HG02610 (cell line): ENCODE data around the gene SVEP1.
A peak's percentile ranks its signal among the peaks of the same experiment; 100 is the strongest.

ENCODE experiments used
- ATAC-seq: cut with Tn5 transposase; IDR thresholded peaks from one replicate; pipeline ENCODE4 v1.9.1; 2021; ENCODE audit warnings: mild to moderate bottlenecking, moderate library complexity; ENCODE audit not compliant: unreplicated experiment

SVEP1 gene

DNA sequence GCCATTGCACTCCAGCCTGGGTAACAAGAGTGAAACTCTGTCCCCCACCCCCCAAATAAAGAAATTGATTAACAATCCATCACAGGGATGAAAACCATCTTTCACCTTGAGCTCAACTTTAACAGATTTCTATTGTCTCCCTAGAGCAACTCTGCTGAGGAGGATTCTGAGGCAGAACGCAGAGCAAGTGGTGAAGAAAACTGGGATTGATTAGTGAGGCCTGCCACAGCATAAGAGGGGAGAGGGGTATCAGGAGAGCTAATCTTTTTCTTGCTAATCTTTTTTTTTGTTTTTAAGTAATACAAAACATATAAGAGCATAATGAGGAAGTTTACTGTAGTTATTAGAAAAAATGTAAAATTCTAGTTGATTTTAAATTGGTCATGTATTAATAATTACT, 250.8 kb downstream of the SVEP1 start:
- ATAC-seq: no peak

DNA sequence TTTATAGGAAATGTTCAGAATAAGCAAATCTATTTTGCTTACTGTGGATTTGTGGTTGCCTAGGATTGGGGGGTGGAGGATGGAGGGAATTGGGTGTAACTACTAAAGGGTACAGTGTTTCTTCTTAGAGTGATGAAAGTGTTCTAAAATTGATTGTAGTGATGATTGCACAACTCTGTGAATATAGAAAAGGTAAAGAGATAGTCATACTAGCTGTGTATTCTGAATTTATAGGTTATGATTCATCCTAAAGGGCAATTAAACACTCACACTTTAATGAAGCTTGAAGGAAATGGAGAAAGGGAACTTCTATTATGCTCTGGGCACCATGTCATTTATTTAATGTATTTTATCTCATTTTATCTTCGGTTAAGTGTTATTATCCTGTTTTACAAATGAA, 251.8 kb downstream of the SVEP1 start:
- ATAC-seq: no peak

DNA sequence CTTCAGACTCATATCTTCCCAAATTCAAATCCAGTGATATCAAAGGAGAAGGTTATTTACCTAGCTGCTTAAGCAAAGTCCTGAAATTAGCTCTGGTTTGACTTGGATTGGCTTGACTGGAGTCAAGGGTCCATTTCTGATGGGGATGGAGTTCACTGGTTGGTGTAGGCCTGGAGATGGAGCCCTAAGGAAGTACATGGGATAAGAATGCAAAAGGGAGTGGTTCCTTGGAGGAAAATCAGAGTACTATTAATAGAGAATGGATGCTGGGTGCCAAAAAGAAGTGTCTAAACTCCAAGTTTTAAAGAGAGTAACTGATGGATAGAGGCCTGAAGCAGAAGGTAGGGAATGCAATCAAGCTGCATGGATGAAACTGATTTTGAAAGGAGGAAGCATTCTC, 255.7 kb downstream of the SVEP1 start:
- no peak for ATAC-seq

DNA sequence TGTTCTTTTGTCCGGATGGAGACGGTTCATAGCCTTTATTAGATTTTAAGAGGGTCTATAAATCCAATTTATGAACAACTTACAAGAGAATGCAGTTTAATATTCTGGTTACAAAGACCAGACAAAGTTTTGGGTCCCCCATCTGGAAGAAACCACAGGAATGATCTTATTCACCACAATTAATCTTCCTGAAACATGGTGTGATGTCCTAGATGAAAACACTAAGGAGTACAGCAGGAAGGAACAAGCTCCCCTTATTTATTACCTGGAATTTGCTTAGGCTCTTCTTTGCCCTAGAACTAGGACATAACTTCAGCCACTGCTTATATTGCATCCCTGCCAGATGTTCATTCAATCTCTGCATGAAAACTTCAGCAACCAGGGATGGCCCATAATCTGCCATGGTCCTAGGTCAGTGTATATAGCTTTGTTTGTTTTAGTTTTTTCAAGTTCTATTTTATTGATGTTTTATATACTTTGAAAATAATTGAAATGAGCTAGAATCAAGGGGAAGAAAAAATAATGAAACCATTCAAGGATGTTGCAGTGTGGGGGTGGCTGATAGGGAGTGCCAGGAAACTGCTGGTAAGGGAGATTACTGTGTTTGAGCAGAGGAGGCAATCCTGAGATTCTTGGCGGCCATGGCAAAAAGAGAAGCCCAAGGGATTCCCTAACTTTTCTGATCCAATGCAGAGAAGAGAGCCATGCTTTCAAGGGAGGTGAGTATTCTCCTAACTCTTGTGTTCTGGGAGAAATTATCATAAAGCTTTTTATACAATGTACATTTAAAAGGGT, 258.7 kb downstream of the SVEP1 start:
- no peak for ATAC-seq

DNA sequence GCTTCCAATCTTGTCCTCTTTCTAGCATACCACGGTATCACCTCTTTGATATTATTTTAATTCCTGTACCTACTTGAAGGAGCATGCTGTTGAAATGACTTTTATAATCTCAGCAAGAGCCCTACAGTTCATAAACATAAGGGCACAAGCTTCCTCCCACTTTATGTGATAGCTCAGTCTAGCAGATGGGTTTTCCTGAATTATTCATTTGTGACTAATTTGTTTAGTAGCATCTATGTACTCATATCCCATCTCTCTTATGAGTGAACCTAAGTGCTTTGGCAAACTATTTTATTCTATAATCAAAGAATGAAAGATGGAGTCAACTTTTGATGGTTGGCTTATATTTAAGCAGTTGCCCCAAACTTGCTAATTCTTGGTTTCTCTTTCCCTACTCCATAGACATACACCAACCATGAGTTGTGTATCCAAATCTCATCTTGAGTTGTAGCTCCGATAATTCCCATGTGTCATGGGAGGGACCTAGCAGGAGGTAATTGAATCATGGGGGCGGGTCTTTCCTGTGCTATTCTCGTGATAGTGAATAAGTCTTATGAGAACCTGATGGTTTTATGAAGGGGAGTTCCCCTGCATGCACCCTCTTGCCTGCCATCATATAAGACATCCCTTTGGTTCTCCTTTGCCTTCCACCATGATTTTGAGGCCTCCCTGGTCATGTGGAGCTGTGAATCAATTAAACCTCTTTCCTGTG, 259.6 kb downstream of the SVEP1 start:
- no peak for ATAC-seq

DNA sequence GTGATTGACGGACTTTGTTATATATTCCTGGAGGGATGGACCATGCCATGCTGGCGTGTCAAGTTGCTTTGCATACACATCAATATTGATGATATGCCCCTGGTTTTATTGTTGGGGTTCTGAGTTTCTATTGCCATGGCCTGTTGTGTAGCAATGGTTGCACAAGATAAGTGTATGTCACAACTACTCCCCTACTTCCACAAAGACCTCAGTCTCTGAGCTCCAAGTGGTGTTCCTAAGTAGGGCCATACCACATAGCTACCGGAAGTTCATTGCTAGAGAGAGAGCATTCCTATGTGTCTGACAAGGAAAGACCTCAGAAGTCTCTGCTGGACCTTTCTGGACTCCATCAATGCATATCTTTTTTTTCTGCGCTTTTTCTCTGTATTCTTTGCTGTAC, 261.6 kb downstream of the SVEP1 start:
- ATAC-seq: no peak

DNA sequence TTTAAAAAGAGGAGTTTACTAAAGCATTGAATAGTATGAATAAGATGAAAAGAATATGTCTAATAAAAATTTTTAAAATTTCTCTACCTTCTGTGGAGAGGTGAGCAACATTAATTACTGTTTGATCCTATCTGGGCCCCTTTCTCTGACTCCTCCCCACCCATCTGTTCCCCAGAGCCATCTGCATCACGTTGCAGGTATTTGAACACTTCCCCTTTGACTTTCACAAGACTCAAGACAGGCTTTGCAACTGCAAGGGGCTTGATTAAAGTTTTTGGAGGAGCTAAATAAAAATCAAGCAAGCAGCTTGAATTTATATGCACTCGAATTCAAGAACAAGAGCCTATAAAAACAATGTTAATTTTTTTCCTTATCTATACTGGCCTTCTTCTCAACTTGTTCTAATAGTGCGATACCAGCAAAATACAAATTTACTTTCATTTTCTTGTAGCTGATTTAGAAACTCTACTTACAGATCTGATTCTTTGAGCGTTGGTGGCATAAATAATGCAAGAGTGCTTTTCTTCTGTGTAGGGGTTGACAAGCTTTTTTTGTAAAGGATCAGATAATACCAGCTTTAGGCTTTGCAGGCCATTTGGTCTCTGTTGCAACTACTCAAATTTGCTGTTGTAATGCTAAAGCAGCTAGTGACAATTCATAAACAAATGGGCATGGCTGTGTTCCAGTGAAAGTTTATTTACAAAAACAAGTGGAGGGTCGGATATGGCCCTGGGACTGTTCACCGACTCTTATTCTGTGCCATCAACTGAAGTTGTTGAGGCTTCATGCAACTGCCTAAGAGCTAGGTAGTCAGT, 263.1 kb downstream of the SVEP1 start:
- ATAC-seq: peak; percentile 93
